Measurements from ENCODE around the gene EBF4. TPM values are rescaled to one million over a fixed set of nuclear protein-coding genes. Genes with fewer than 3 reads are reported as not detected.
"Not testable (repeated sequence)": the region's sequence is repeated elsewhere in the genome, so short reads cannot be mapped to it uniquely, and the experiment has no call there.

Gene EBF4
- total RNA-seq, 2 donors from 2014 or later: 3.6 to 4.9 TPM

- peaks cover 92% of the 10 kb centered on the region for H3K36me3 Mint-ChIP-seq (ENCODE audit: low read depth)
- peaks cover 39% of the 10 kb centered on the region for H3K4me1 Mint-ChIP-seq
- no peaks in the 10 kb centered on the region for H3K9me3 Mint-ChIP-seq
- H3K27ac Mint-ChIP-seq: peak overlapping the region; percentile 80
- H3K27me3 Mint-ChIP-seq: no peaks in the 10 kb centered on the region
- ATAC-seq (replicated peaks): peak; percentile 38
- H3K4me3 Mint-ChIP-seq: peak overlapping the region; percentile 26
Measured at GRCh38 chr20:2658414-2659354, 33.9 kb upstream of the EBF4 start.

- H3K27me3 Mint-ChIP-seq: no peaks in the 10 kb centered on the region
- no peaks in the 10 kb centered on the region for H3K9me3 Mint-ChIP-seq
- peaks cover 41% of the 10 kb centered on the region for H3K4me1 Mint-ChIP-seq
- no peak for ATAC-seq (replicated peaks)
- peaks cover 91% of the 10 kb centered on the region for H3K36me3 Mint-ChIP-seq (ENCODE audit: low read depth)
- no peak overlapping the region for H3K4me3 Mint-ChIP-seq
- H3K27ac Mint-ChIP-seq: peak overlapping the region; percentile 80
Measured at GRCh38 chr20:2659547-2659946, 33.0 kb upstream of the EBF4 start.

- peaks cover 52% of the 10 kb centered on the region for H3K36me3 Mint-ChIP-seq (ENCODE audit: low read depth)
- peak overlapping the region; percentile 83 for H3K4me3 Mint-ChIP-seq
- no peaks in the 10 kb centered on the region for H3K27me3 Mint-ChIP-seq
- peaks cover 25% of the 10 kb centered on the region for H3K4me1 Mint-ChIP-seq
- H3K27ac Mint-ChIP-seq: peak overlapping the region; percentile 93
- ATAC-seq (replicated peaks): no peak
- no peaks in the 10 kb centered on the region for H3K9me3 Mint-ChIP-seq
Measured at GRCh38 chr20:2663364-2663886, 29.2 kb upstream of the EBF4 start.

- no peaks in the 10 kb centered on the region for H3K9me3 Mint-ChIP-seq
- ATAC-seq (replicated peaks): peak; percentile 99
- no peaks in the 10 kb centered on the region for H3K27me3 Mint-ChIP-seq
- peaks cover 18% of the 10 kb centered on the region for H3K4me1 Mint-ChIP-seq
- H3K36me3 Mint-ChIP-seq (ENCODE audit: low read depth): peaks cover 45% of the 10 kb centered on the region
- peak within 1 kb of the TSS; percentile 83 for H3K4me3 Mint-ChIP-seq
- peak within 1 kb of the TSS; percentile 93 for H3K27ac Mint-ChIP-seq
Measured at GRCh38 chr20:2663887-2664719, 28.5 kb upstream of the EBF4 start, which contains the start of gene IDH3B. IDH3B (minus strand) TSS chr20:2664216; CDS start chr20:2664188, 28 bp downstream.

- Mint-ChIP-seq H3K4me3 (no peak overlapping the region), H3K27ac (no peak overlapping the region), H3K27me3 (no peaks in the 10 kb centered on the region), H3K4me1 (no peaks in the 10 kb centered on the region), H3K9me3 (no peaks in the 10 kb centered on the region), H3K36me3 (ENCODE audit: low read depth) (no peaks in the 10 kb centered on the region)
- ATAC-seq (replicated peaks): no peak
Measured at GRCh38 chr20:2671977-2672376, 20.6 kb upstream of the EBF4 start.

- no peaks in the 10 kb centered on the region for H3K9me3 Mint-ChIP-seq
- H3K27ac Mint-ChIP-seq: no peak overlapping the region
- no peak overlapping the region for H3K4me3 Mint-ChIP-seq
- H3K27me3 Mint-ChIP-seq: no peaks in the 10 kb centered on the region
- peak; percentile 7 for ATAC-seq (replicated peaks)
- no peaks in the 10 kb centered on the region for H3K4me1 Mint-ChIP-seq
- no peaks in the 10 kb centered on the region for H3K36me3 Mint-ChIP-seq (ENCODE audit: low read depth)
Measured at GRCh38 chr20:2672446-2672845, 20.1 kb upstream of the EBF4 start.

- Mint-ChIP-seq H3K9me3 (no peaks in the 10 kb centered on the region), H3K27ac (no peak overlapping the region), H3K27me3 (peaks cover 4% of the 10 kb centered on the region), H3K36me3 (ENCODE audit: low read depth) (no peaks in the 10 kb centered on the region), H3K4me3 (no peak overlapping the region), H3K4me1 (no peaks in the 10 kb centered on the region)
- ATAC-seq (replicated peaks): no peak
Measured at GRCh38 chr20:2673453-2673852, 19.1 kb upstream of the EBF4 start.

GRCh38 chr20:2680046-2680445 lies 12.5 kb upstream of the EBF4 start:
- no peaks in the 10 kb centered on the region for H3K36me3 Mint-ChIP-seq (ENCODE audit: low read depth)
- no peak for ATAC-seq (replicated peaks)
- H3K4me1 Mint-ChIP-seq: no peaks in the 10 kb centered on the region
- H3K4me3 Mint-ChIP-seq: no peak overlapping the region
- H3K9me3 Mint-ChIP-seq: no peaks in the 10 kb centered on the region
- H3K27me3 Mint-ChIP-seq: peaks cover 22% of the 10 kb centered on the region
- no peak overlapping the region for H3K27ac Mint-ChIP-seq

- H3K4me1 Mint-ChIP-seq; H3K9me3 Mint-ChIP-seq; H3K4me3 Mint-ChIP-seq; H3K36me3 Mint-ChIP-seq (ENCODE audit: low read depth); H3K27ac Mint-ChIP-seq; ATAC-seq (replicated peaks): not testable (repeated sequence)
- H3K27me3 Mint-ChIP-seq: peaks cover 22% of the 10 kb centered on the region
Measured at GRCh38 chr20:2682040-2682439, 10.5 kb upstream of the EBF4 start.

GRCh38 chr20:2684817-2685216 lies 7.8 kb upstream of the EBF4 start:
- not testable (repeated sequence) for H3K27ac Mint-ChIP-seq; H3K9me3 Mint-ChIP-seq; H3K36me3 Mint-ChIP-seq (ENCODE audit: low read depth); ATAC-seq (replicated peaks); H3K4me1 Mint-ChIP-seq; H3K4me3 Mint-ChIP-seq
- peaks cover 19% of the 10 kb centered on the region for H3K27me3 Mint-ChIP-seq

GRCh38 chr20:2687514-2687913 lies 5.1 kb upstream of the EBF4 start:
- no peak for ATAC-seq (replicated peaks)
- H3K27ac Mint-ChIP-seq: peak overlapping the region; percentile 61
- peaks cover 19% of the 10 kb centered on the region for H3K27me3 Mint-ChIP-seq
- peaks cover 9% of the 10 kb centered on the region for H3K4me1 Mint-ChIP-seq
- peaks cover 7% of the 10 kb centered on the region for H3K36me3 Mint-ChIP-seq (ENCODE audit: low read depth)
- peaks cover 4% of the 10 kb centered on the region for H3K9me3 Mint-ChIP-seq
- H3K4me3 Mint-ChIP-seq: peak overlapping the region; percentile 50

GRCh38 chr20:2688041-2688591 lies 4.5 kb upstream of the EBF4 start:
- peaks cover 18% of the 10 kb centered on the region for H3K27me3 Mint-ChIP-seq
- H3K4me3 Mint-ChIP-seq: peak overlapping the region; percentile 50
- peak overlapping the region; percentile 61 for H3K27ac Mint-ChIP-seq
- peaks cover 9% of the 10 kb centered on the region for H3K4me1 Mint-ChIP-seq
- peaks cover 4% of the 10 kb centered on the region for H3K9me3 Mint-ChIP-seq
- peak; percentile 85 for ATAC-seq (replicated peaks)
- H3K36me3 Mint-ChIP-seq (ENCODE audit: low read depth): peaks cover 7% of the 10 kb centered on the region

- H3K9me3 Mint-ChIP-seq: peaks cover 4% of the 10 kb centered on the region
Measured at GRCh38 chr20:2690213-2690612, 2.4 kb upstream of the EBF4 start.

GRCh38 chr20:2690718-2691117 lies 1.9 kb upstream of the EBF4 start:
- Mint-ChIP-seq H3K27ac (no peak overlapping the region), H3K4me1 (peaks cover 9% of the 10 kb centered on the region), H3K9me3 (peaks cover 4% of the 10 kb centered on the region), H3K36me3 (ENCODE audit: low read depth) (peaks cover 7% of the 10 kb centered on the region), H3K27me3 (peaks cover 27% of the 10 kb centered on the region), H3K4me3 (peak overlapping the region; percentile 87)
- ATAC-seq (replicated peaks): no peak

More at GRCh38 chr20:2690213-2690612, 2.4 kb upstream of the EBF4 start:
- Mint-ChIP-seq H3K36me3 (ENCODE audit: low read depth) (peaks cover 7% of the 10 kb centered on the region), H3K4me1 (peaks cover 9% of the 10 kb centered on the region), H3K27me3 (peaks cover 23% of the 10 kb centered on the region), H3K4me3 (peak overlapping the region; percentile 87), H3K27ac (no peak overlapping the region)
- no peak for ATAC-seq (replicated peaks)
